Lower leg skin (tissue), 3 donors: Measurements from ENCODE around the gene WFDC11.

ENCODE experiments used
- POLR2A ChIP-seq, 2 donors: fragments of 450-650 bp; IDR thresholded peaks; one replicate each; pipeline ENCODE4 v1.6.1; 2016 to 2017; ENCODE audit warnings: antibody characterized with exemption in 2 of 2, mild to moderate bottlenecking in 1 of 2, moderate library complexity in 1 of 2
- TF ChIP-seq, protein P1 (sequence below), 3 donors: fragments of 450-650 bp; IDR thresholded peaks; one replicate each; pipeline ENCODE4 v1.5.1; 2016; ENCODE audit warnings: antibody characterized with exemption in 3 of 3, mild to moderate bottlenecking in 3 of 3, moderate library complexity in 2 of 3

DNA sequence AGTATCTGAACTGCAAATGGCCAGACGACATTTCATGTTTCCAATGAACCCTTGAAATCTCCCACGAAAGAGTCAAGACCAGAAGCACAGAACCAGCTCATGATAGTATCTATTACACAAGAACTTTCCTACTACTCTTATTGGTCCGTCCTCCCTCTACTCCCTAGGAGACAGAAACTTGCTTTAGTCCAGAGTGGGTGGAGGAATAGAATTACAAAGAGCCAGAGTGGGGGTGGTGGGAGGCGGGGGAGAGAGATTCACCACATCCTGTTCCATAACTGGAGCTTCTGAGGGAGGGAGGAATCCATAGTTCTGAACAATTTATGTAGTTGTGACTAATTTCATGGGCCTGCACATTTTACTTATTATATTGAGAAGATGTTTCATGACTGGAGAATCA, 59.0 kb downstream of the WFDC11 start:
- TF ChIP-seq, protein P1, sequence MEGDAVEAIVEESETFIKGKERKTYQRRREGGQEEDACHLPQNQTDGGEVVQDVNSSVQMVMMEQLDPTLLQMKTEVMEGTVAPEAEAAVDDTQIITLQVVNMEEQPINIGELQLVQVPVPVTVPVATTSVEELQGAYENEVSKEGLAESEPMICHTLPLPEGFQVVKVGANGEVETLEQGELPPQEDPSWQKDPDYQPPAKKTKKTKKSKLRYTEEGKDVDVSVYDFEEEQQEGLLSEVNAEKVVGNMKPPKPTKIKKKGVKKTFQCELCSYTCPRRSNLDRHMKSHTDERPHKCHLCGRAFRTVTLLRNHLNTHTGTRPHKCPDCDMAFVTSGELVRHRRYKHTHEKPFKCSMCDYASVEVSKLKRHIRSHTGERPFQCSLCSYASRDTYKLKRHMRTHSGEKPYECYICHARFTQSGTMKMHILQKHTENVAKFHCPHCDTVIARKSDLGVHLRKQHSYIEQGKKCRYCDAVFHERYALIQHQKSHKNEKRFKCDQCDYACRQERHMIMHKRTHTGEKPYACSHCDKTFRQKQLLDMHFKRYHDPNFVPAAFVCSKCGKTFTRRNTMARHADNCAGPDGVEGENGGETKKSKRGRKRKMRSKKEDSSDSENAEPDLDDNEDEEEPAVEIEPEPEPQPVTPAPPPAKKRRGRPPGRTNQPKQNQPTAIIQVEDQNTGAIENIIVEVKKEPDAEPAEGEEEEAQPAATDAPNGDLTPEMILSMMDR (IDR thresholded peaks at IDR 0.05), result no peak
- TF ChIP-seq POLR2A (IDR thresholded peaks at IDR 0.05), result no peak
